ENCODE data around the gene MATR3. TPM values are rescaled to one million over a fixed set of nuclear protein-coding genes. Genes with fewer than 3 reads are reported as not detected.

MATR3 gene
- total RNA-seq, 4 donors from 2014 or later, result 343 to 366 (median 354) TPM

- TF ChIP-seq POLR2A (IDR thresholded peaks at IDR 0.05) (no peak), CTCF (IDR thresholded peaks at IDR 0.05) (peak; percentile 62 to 97 (median 94))
- 37 to 45% methylated on average over 7 to 8 of the region's 8 CpGs for whole genome bisulfite sequencing, 2 donors
- Histone ChIP-seq H3K36me3 (no peaks in the 10 kb centered on the region), H3K27ac (peak overlapping the region in 1 of 3 donors; percentile 8), H3K9me3 (no peaks in the 10 kb centered on the region), H3K4me3 (replicated peaks in 1 of 3) (no peak overlapping the region), H3K4me1 (peaks cover 0 to 3% of the 10 kb centered on the region in 2 donors), H3K27me3 (no peaks in the 10 kb centered on the region)
- peak; percentile 89 to 91 for DNase-seq
- intact Hi-C loops (cut with DNase I), result loop anchor here (10.0 kb wide), 2 partner anchors 618 to 678 kb away; no protein-coding TSS in a partner anchor
These were observed 30.6 kb upstream of the MATR3 start for GRCh38 chr5:139262742-139263445.

- H3K27me3 ChIP-seq, result no peaks in the 10 kb centered on the region
- H3K4me3 ChIP-seq (replicated peaks in 1 of 3), result no peak overlapping the region
- 89 to 93% methylated on average over 1 of the region's 1 CpG for WGBS, 2 donors
- TF ChIP-seq CTCF (IDR thresholded peaks at IDR 0.05) (no peak), POLR2A (IDR thresholded peaks at IDR 0.05) (no peak)
- H3K27ac ChIP-seq, result no peak overlapping the region
- peaks cover 0 to 3% of the 10 kb centered on the region in 2 donors for H3K4me1 ChIP-seq
- no peaks in the 10 kb centered on the region for H3K9me3 ChIP-seq
- no peaks in the 10 kb centered on the region for H3K36me3 ChIP-seq
- no peak for DNase-seq
- intact Hi-C loops (cut with DNase I), result loop anchor here (10.0 kb wide), 2 partner anchors 619 to 679 kb away; no protein-coding TSS in a partner anchor
These were observed 30.0 kb upstream of the MATR3 start for GRCh38 chr5:139263536-139263935.

- H3K27me3 ChIP-seq, result no peaks in the 10 kb centered on the region
- DNase-seq, result no peak
- H3K36me3 ChIP-seq, result no peaks in the 10 kb centered on the region
- intact Hi-C loops (cut with DNase I), result loop anchor here (10.0 kb wide), 2 partner anchors 619 to 679 kb away; no protein-coding TSS in a partner anchor
- no peak overlapping the region for H3K27ac ChIP-seq
- WGBS, 2 donors, result 92 to 93% methylated on average over 3 of the region's 3 CpGs
- H3K9me3 ChIP-seq, result no peaks in the 10 kb centered on the region
- TF ChIP-seq POLR2A (IDR thresholded peaks at IDR 0.05) (no peak), CTCF (IDR thresholded peaks at IDR 0.05) (no peak)
- H3K4me1 ChIP-seq, result peaks cover 0 to 3% of the 10 kb centered on the region in 2 donors
- H3K4me3 ChIP-seq (replicated peaks in 1 of 3), result no peak overlapping the region
These were observed 29.6 kb upstream of the MATR3 start for GRCh38 chr5:139263946-139264345.

- no peaks in the 10 kb centered on the region for H3K36me3 ChIP-seq
- H3K4me1 ChIP-seq, result peaks cover 0 to 3% of the 10 kb centered on the region in 2 donors
- no peak overlapping the region for H3K27ac ChIP-seq
- no peak for TF ChIP-seq CTCF (IDR thresholded peaks at IDR 0.05)
- no peak for TF ChIP-seq POLR2A (IDR thresholded peaks at IDR 0.05)
- WGBS, 2 donors, result 87 to 91% methylated on average over 2 of the region's 2 CpGs
- no peaks in the 10 kb centered on the region for H3K9me3 ChIP-seq
- H3K4me3 ChIP-seq (replicated peaks in 1 of 3), result no peak overlapping the region
- intact Hi-C loops (cut with DNase I), result loop anchor here (10.0 kb wide), 2 partner anchors 620 to 680 kb away; no protein-coding TSS in a partner anchor
- DNase-seq, result no peak
- no peaks in the 10 kb centered on the region for H3K27me3 ChIP-seq
These were observed 28.5 kb upstream of the MATR3 start for GRCh38 chr5:139265001-139265400.

- Histone ChIP-seq H3K4me3 (replicated peaks in 1 of 3) (no peak overlapping the region), H3K4me1 (peaks cover 0 to 3% of the 10 kb centered on the region in 2 donors), H3K27me3 (no peaks in the 10 kb centered on the region), H3K9me3 (no peaks in the 10 kb centered on the region), H3K27ac (no peak overlapping the region), H3K36me3 (no peaks in the 10 kb centered on the region)
- TF ChIP-seq POLR2A (IDR thresholded peaks at IDR 0.05) (no peak), CTCF (IDR thresholded peaks at IDR 0.05) (no peak)
- 81 to 90% methylated on average over 11 of the region's 11 CpGs for WGBS, 2 donors
- no peak for DNase-seq
- intact Hi-C loops (cut with DNase I), result loop anchor here (10.0 kb wide), 2 partner anchors 621 to 681 kb away; no protein-coding TSS in a partner anchor
These were observed 27.3 kb upstream of the MATR3 start for GRCh38 chr5:139266236-139266635.

All from thyroid gland (tissue), 4 donors.